DOHH2 (cell line): Measurements from ENCODE around the gene PHF21A.

Experiments
- H3F3A ChIP-seq: fragments of 200-600 bp; sonication (generic), shearing (Covaris generic); 2 replicates; pipeline ENCODE4 v1.6.0; 2016; ENCODE audit warnings: antibody characterized with exemption, mild to moderate bottlenecking; ENCODE audit not compliant: control insufficient read depth, insufficient read depth
- H3K27ac ChIP-seq: fragments of 200-600 bp; sonication (generic); 2 replicates; pipeline ENCODE4 v1.5.1; 2014; ENCODE audit warnings: low read depth, mild to moderate bottlenecking, low read length, moderate library complexity
- H3K27me3 ChIP-seq: fragments of 200-600 bp; sonication (generic); 2 replicates; pipeline ENCODE4 v1.6.1; 2014; ENCODE audit warnings: mild to moderate bottlenecking, low read length, mixed read lengths; ENCODE audit not compliant: control insufficient read depth
- H3K36me3 ChIP-seq: fragments of 200-600 bp; sonication (generic); 2 replicates; pipeline ENCODE4 v1.6.1; 2014; ENCODE audit warnings: mild to moderate bottlenecking, low read length, moderate library complexity, mixed read lengths; ENCODE audit not compliant: control insufficient read depth
- H3K4me1 ChIP-seq: fragments of 200-600 bp; sonication (generic); 2 replicates; pipeline ENCODE4 v1.6.1; 2014; ENCODE audit warnings: mild to moderate bottlenecking, low read length, mixed read lengths; ENCODE audit not compliant: control insufficient read depth
- H3K4me2 ChIP-seq: fragments of 200-600 bp; sonication (generic); 2 replicates; pipeline ENCODE4 v1.6.0; 2014; ENCODE audit warnings: mild to moderate bottlenecking, low read length, moderate library complexity
- H3K4me3 ChIP-seq: fragments of 200-600 bp; sonication (generic); 2 replicates; pipeline ENCODE4 v1.5.1; 2014; ENCODE audit warnings: mild to moderate bottlenecking, low read length, mixed read lengths
- H3K79me2 ChIP-seq: fragments of 200-600 bp; sonication (generic); 2 replicates; pipeline ENCODE4 v1.6.1; 2014; ENCODE audit warnings: mild to moderate bottlenecking, low read length, mixed read lengths; ENCODE audit not compliant: control insufficient read depth
- H3K9me2 ChIP-seq: fragments of 200-600 bp; sonication (generic); replicated peaks from 2 replicates; pipeline ENCODE4 v1.6.1; 2014; ENCODE audit warnings: mild to moderate bottlenecking, low read length, mixed read lengths; ENCODE audit not compliant: control insufficient read depth
- H3K9me3 ChIP-seq: fragments of 200-600 bp; sonication (generic); 2 replicates; pipeline ENCODE4 v1.6.1; 2014; ENCODE audit warnings: antibody characterized with exemption, low read length, mixed read lengths; ENCODE audit not compliant: control insufficient read depth, insufficient read depth
- H4K20me1 ChIP-seq: fragments of 200-600 bp; sonication (generic); 2 replicates; pipeline ENCODE4 v1.6.0; 2014; ENCODE audit warnings: low read depth, mild to moderate bottlenecking, antibody characterized with exemption, low read length, moderate library complexity; ENCODE audit not compliant: control insufficient read depth, insufficient read depth
- EZH2phosphoT487 ChIP-seq: fragments of 200-600 bp; sonication (generic); IDR thresholded peaks from 2 replicates; pipeline ENCODE4 v1.6.1; 2017; ENCODE audit warnings: borderline replicate concordance, mild to moderate bottlenecking, antibody characterized with exemption, low read length, moderate library complexity, mixed read lengths
- TF ChIP-seq, protein P1 (sequence below): fragments of 200-600 bp; sonication (generic); IDR thresholded peaks from one replicate; pipeline ENCODE4 v1.5.1; 2014; ENCODE audit warnings: antibody characterized with exemption, mild to moderate bottlenecking, low read depth, low read length; ENCODE audit not compliant: poor library complexity, severe bottlenecking

The PHF21A gene

GRCh38 chr11:46143049-46143806 lies 22.0 kb upstream of the PHF21A start:
- peaks cover 13% of the 10 kb centered on the region for H3K27me3 ChIP-seq
- no peaks in the 10 kb centered on the region for H3K36me3 ChIP-seq
- no peak overlapping the region for H3K4me2 ChIP-seq
- no peak overlapping the region for H3K4me3 ChIP-seq
- no peak for TF ChIP-seq EZH2phosphoT487
- TF ChIP-seq, protein P1, sequence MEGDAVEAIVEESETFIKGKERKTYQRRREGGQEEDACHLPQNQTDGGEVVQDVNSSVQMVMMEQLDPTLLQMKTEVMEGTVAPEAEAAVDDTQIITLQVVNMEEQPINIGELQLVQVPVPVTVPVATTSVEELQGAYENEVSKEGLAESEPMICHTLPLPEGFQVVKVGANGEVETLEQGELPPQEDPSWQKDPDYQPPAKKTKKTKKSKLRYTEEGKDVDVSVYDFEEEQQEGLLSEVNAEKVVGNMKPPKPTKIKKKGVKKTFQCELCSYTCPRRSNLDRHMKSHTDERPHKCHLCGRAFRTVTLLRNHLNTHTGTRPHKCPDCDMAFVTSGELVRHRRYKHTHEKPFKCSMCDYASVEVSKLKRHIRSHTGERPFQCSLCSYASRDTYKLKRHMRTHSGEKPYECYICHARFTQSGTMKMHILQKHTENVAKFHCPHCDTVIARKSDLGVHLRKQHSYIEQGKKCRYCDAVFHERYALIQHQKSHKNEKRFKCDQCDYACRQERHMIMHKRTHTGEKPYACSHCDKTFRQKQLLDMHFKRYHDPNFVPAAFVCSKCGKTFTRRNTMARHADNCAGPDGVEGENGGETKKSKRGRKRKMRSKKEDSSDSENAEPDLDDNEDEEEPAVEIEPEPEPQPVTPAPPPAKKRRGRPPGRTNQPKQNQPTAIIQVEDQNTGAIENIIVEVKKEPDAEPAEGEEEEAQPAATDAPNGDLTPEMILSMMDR, result no peak
- no peak overlapping the region for H3K27ac ChIP-seq
- H3K9me2 ChIP-seq, result no peaks in the 10 kb centered on the region
- no peaks in the 10 kb centered on the region for H3F3A ChIP-seq
- no peaks in the 10 kb centered on the region for H3K4me1 ChIP-seq
- H3K79me2 ChIP-seq, result no peaks in the 10 kb centered on the region
- no peaks in the 10 kb centered on the region for H3K9me3 ChIP-seq
- no peaks in the 10 kb centered on the region for H4K20me1 ChIP-seq

DNA sequence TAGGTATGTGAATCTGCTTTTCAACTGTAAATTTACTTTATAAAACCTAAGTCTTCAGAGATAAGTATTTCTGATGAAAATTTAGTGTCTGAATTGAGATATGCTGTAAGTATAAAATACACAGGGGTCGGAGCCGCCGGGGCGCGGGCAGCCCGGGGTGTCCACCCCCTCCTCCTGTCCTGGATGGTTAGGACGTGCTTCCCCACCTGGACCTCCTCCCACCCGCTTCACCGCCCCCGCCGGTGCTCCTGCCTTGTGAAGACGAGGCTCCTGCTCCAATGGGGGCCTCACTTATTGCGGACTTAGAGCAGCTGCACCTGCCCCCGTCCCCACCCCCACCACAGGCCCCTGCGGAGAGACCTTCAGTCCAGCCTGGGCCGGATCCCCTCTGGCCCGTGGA lies 21.3 kb upstream of the PHF21A start:
- no peaks in the 10 kb centered on the region for H3F3A ChIP-seq
- H3K4me1 ChIP-seq, result no peaks in the 10 kb centered on the region
- no peaks in the 10 kb centered on the region for H3K36me3 ChIP-seq
- TF ChIP-seq, protein P1, result no peak
- TF ChIP-seq EZH2phosphoT487, result no peak
- no peak overlapping the region for H3K4me2 ChIP-seq
- no peaks in the 10 kb centered on the region for H4K20me1 ChIP-seq
- no peak overlapping the region for H3K4me3 ChIP-seq
- H3K79me2 ChIP-seq, result no peaks in the 10 kb centered on the region
- H3K27me3 ChIP-seq, result peaks cover 10% of the 10 kb centered on the region
- H3K27ac ChIP-seq, result no peak overlapping the region
- H3K9me3 ChIP-seq, result no peaks in the 10 kb centered on the region
- H3K9me2 ChIP-seq, result no peaks in the 10 kb centered on the region

GRCh38 chr11:46141597-46141996 lies 20.3 kb upstream of the PHF21A start:
- Histone ChIP-seq H3K9me2 (no peaks in the 10 kb centered on the region), H3K27me3 (peaks cover 7% of the 10 kb centered on the region), H3K4me2 (no peak overlapping the region), H3K36me3 (no peaks in the 10 kb centered on the region), H3K4me1 (no peaks in the 10 kb centered on the region), H4K20me1 (no peaks in the 10 kb centered on the region), H3K9me3 (no peaks in the 10 kb centered on the region), H3K4me3 (no peak overlapping the region), H3F3A (no peaks in the 10 kb centered on the region), H3K27ac (no peak overlapping the region), H3K79me2 (no peaks in the 10 kb centered on the region)
- no peak for TF ChIP-seq EZH2phosphoT487
- TF ChIP-seq, protein P1, result no peak
